ENCODE data around the gene POU2AF1.

- TF ChIP-seq CTCF (conservative IDR thresholded peaks at IDR 0.05; ENCODE audit: low read length), result no peak
- no peak for TF ChIP-seq EZH2phosphoT487 (IDR thresholded peaks at IDR 0.05; ENCODE audit: borderline replicate concordance)
Observed at GRCh38 chr11:111319296-111319695, 59.8 kb downstream of the POU2AF1 start.
